Karpas-422 (cell line): ENCODE data around the gene PCSK6. TPM values are rescaled to one million over a fixed set of nuclear protein-coding genes. Genes with fewer than 3 reads are reported as not detected.

ENCODE experiments used
- total RNA-seq: library from RNA; depleted of rRNA; stranded (reverse); fragments of >200 nt; shearing (Covaris generic); gene quantifications from 2 replicates; pipeline ENCODE4 v1.2.3, GENCODE V29; 2014; ENCODE audit warnings: low replicate concordance; rRNA removed

The PCSK6 gene
- total RNA-seq, 1 experiment from 2014 or later: 0.19 TPM

Other genes with a start within 250 kb of the PCSK6 start
- gene CHSY1, start 237.7 kb downstream of the PCSK6 start, total RNA-seq: 10.5 and 11.4 TPM in 2 replicates
- 14.9 and 27.2 TPM in 2 replicates for gene SELENOS, start 212.2 kb downstream of the PCSK6 start, total RNA-seq
- 52.3 and 53.4 TPM in 2 replicates for gene SNRPA1, start 194.5 kb downstream of the PCSK6 start, total RNA-seq
- 22.7 and 42.2 TPM in 2 replicates for gene TM2D3, start 162.7 kb upstream of the PCSK6 start, total RNA-seq
- gene TARS3, start 234.8 kb upstream of the PCSK6 start, total RNA-seq: 11.0 and 12.4 TPM in 2 replicates